ENCODE measurements around the gene SLC2A5.

DNA sequence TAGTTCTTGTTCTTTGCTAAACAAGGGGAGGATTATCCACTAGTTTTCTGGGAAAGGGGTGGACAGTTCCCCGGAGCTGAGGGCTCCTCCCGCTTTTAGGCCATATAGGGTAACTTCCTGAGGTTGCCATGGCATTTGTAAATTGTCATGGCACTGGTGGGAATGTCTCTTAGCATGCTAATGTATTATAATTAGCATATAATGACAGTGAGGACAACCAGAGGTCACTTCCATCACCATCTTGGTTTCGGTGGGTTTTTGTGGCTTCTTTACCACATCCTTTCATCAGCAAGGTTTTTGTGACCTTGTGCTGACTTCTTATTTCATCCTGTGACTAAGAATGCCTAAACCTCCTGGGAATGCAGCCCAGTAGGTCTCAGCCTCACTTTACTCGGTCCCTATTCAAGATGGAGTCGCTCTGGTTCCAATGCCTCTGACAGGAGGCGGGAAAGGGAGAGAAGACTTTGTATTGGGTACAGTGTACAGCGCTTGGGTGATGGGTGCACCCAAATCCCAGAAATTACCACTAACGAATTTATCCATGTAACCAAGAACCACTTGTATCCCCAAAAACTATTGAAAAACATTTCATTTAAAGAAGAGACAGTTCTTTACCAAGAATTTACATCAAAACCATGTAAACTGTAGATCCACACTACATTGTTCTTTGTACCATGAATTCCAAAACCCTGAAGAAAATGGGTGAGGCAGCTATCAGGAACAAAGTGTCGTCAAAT lies 8.7 kb upstream of the SLC2A5 start:
- TF ChIP-seq, protein P1, sequence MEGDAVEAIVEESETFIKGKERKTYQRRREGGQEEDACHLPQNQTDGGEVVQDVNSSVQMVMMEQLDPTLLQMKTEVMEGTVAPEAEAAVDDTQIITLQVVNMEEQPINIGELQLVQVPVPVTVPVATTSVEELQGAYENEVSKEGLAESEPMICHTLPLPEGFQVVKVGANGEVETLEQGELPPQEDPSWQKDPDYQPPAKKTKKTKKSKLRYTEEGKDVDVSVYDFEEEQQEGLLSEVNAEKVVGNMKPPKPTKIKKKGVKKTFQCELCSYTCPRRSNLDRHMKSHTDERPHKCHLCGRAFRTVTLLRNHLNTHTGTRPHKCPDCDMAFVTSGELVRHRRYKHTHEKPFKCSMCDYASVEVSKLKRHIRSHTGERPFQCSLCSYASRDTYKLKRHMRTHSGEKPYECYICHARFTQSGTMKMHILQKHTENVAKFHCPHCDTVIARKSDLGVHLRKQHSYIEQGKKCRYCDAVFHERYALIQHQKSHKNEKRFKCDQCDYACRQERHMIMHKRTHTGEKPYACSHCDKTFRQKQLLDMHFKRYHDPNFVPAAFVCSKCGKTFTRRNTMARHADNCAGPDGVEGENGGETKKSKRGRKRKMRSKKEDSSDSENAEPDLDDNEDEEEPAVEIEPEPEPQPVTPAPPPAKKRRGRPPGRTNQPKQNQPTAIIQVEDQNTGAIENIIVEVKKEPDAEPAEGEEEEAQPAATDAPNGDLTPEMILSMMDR (conservative IDR thresholded peaks at IDR 0.05; ENCODE audit: low read depth, low read length) = no peak
- TF ChIP-seq EZH2 (IDR thresholded peaks at IDR 0.05; ENCODE audit: low read length, unreplicated experiment) = no peak
- TF ChIP-seq EZH2phosphoT487 (IDR thresholded peaks at IDR 0.05; ENCODE audit: borderline replicate concordance, low read length) = no peak

All from PC-3 (cell line).